Lower leg skin (tissue), 4 donors: ENCODE results near the gene SH3BP5L. TPM values are rescaled to one million over a fixed set of nuclear protein-coding genes. Genes with fewer than 3 reads are reported as not detected.

Experiments used
- DNase-seq, 2 donors: peaks; one replicate each; pipeline ENCODE4 v3.0.0-alpha.2; 2019; ENCODE audit warnings: low spot score in 2 of 2
- H3K4me3 ChIP-seq: fragments of 200-600 bp; sonication (generic); 2 replicates; pipeline ENCODE4 v1.5.1; 2017; ENCODE audit warnings: mild to moderate bottlenecking, low read depth; ENCODE audit not compliant: poor library complexity, severe bottlenecking
- CTCF ChIP-seq, 3 donors: fragments of 450-650 bp; IDR thresholded peaks; one replicate each; pipeline ENCODE4 v1.5.1; 2016; ENCODE audit warnings: antibody characterized with exemption in 3 of 3, mild to moderate bottlenecking in 3 of 3, moderate library complexity in 2 of 3
- POLR2A ChIP-seq, 2 donors: fragments of 450-650 bp; IDR thresholded peaks; one replicate each; pipeline ENCODE4 v1.6.1; 2016 to 2017; ENCODE audit warnings: antibody characterized with exemption in 2 of 2, mild to moderate bottlenecking in 1 of 2, moderate library complexity in 1 of 2
- WGBS, 2 donors: methylation state at CpG; one replicate each; pipeline ENCODE4 v1.1.5; 2018; 5-methylcytosine and 5-hydroxymethylcytosine counted together
- intact Hi-C: fragments of 100-400 bp; cut with DNase I; formaldehyde crosslinking; loops from one replicate; pipeline ENCODE4 v1.15.0; 2023; ENCODE audit warnings: low total_unique reads
- total RNA-seq, 4 donors: library from RNA; depleted of rRNA; stranded (reverse); fragments of >200 nt; gene quantifications; one replicate each; pipeline ENCODE4 v1.1.0, GENCODE V29; 2016

SH3BP5L gene
- total RNA-seq, 4 donors from 2014 or later, result 31.4 to 45.4 (median 33.9) TPM

GRCh38 chr1:248849152-248849551, 23.4 kb upstream of the SH3BP5L start:
- intact Hi-C loops, result no loop called here
- H3K4me3 ChIP-seq, result no peak overlapping the region
- peak in 1 of 2 donors; percentile 76 for DNase-seq
- no peak for TF ChIP-seq POLR2A (IDR thresholded peaks at IDR 0.05)
- TF ChIP-seq CTCF (IDR thresholded peaks at IDR 0.05), result no peak
- 77% methylated on average over 3 of the region's 3 CpGs for WGBS, 2 donors

- H3K4me3 ChIP-seq, result no peak overlapping the region
- TF ChIP-seq POLR2A (IDR thresholded peaks at IDR 0.05), result no peak
- TF ChIP-seq CTCF (IDR thresholded peaks at IDR 0.05), result no peak
- DNase-seq, result peak in 1 of 2 donors; percentile 52
- intact Hi-C loops, result no loop called here
- WGBS, 2 donors, result 88 to 89% methylated on average over 8 of the region's 8 CpGs
Observed at GRCh38 chr1:248848602-248849001, 22.9 kb upstream of the SH3BP5L start.

- 95 to 96% methylated on average over 54 to 65 of the region's 72 CpGs for WGBS, 2 donors
- DNase-seq, result peak in 1 of 2 donors; percentile 79
- no peak overlapping the region for H3K4me3 ChIP-seq
Observed at GRCh38 chr1:248847956-248848561, 22.3 kb upstream of the SH3BP5L start.

GRCh38 chr1:248847181-248847955, 21.7 kb upstream of the SH3BP5L start:
- intact Hi-C loops, result no loop called here
- no peak overlapping the region for H3K4me3 ChIP-seq
- TF ChIP-seq POLR2A (IDR thresholded peaks at IDR 0.05) (no peak), CTCF (IDR thresholded peaks at IDR 0.05) (no peak)
- whole genome bisulfite sequencing, 2 donors, result 93 to 96% methylated on average over 52 to 76 of the region's 76 CpGs
- peak in 1 of 2 donors; percentile 56 for DNase-seq

More at GRCh38 chr1:248847956-248848561, 22.3 kb upstream of the SH3BP5L start:
- intact Hi-C loops, result no loop called here
- no peak for TF ChIP-seq CTCF (IDR thresholded peaks at IDR 0.05)
- no peak for TF ChIP-seq POLR2A (IDR thresholded peaks at IDR 0.05)

- intact Hi-C loops, result no loop called here
- TF ChIP-seq POLR2A (IDR thresholded peaks at IDR 0.05) (no peak), CTCF (IDR thresholded peaks at IDR 0.05) (no peak)
- no peak overlapping the region for H3K4me3 ChIP-seq
- peak in 1 of 2 donors; percentile 15 for DNase-seq
- 89 to 93% methylated on average over 8 of the region's 8 CpGs for WGBS, 2 donors
Observed at GRCh38 chr1:248844526-248844925, 18.8 kb upstream of the SH3BP5L start.
